WTC11 (cell line): ENCODE measurements around the gene SLC35F5. TPM values are rescaled to one million over a fixed set of nuclear protein-coding genes. Genes with fewer than 3 reads are reported as not detected.

Source experiments
- ATAC-seq: fragments of 200-7000 bp; cut with Tn5 transposase; 2 replicates; pipeline ENCODE4 v1.10.0; 2021; ENCODE audit warnings: mild to moderate bottlenecking, moderate library complexity
- CTCF ChIA-PET: fragments of 300-600 bp; sonication (Branson Sonifier 250); formaldehyde crosslinking; loops from one replicate; lab custom pipeline; 2021; ENCODE audit warnings: antibody characterized with exemption; lab: Charles Lee
- POLR2A ChIA-PET: fragments of 350-600 bp; sonication (Branson Sonifier 250); formaldehyde crosslinking; loops from one replicate; lab custom pipeline; 2021; ENCODE audit warnings: antibody characterized with exemption; lab: Charles Lee
- DNase-seq: peaks from one replicate; pipeline ENCODE4 v3.0.0; 2021; ENCODE audit warnings: low spot score
- H3K27ac Mint-ChIP-seq: 2 replicates; pipeline ENCODE4 v1.8.0; 2021; ENCODE audit warnings: mixed read lengths
- H3K27me3 Mint-ChIP-seq: 2 replicates; pipeline ENCODE4 v1.8.0; 2021; ENCODE audit warnings: low read depth, mild to moderate bottlenecking, moderate library complexity, mixed read lengths
- H3K36me3 Mint-ChIP-seq: 2 replicates; pipeline ENCODE4 v1.8.0; 2021; ENCODE audit warnings: mixed read lengths
- H3K4me1 Mint-ChIP-seq: 2 replicates; pipeline ENCODE4 v1.8.0; 2022; ENCODE audit warnings: mixed read lengths
- H3K4me3 Mint-ChIP-seq: 2 replicates; pipeline ENCODE4 v1.8.0; 2021; ENCODE audit warnings: mild to moderate bottlenecking, moderate library complexity, mixed read lengths
- H3K9me3 Mint-ChIP-seq: 2 replicates; pipeline ENCODE4 v1.8.0; 2021; ENCODE audit warnings: mixed read lengths
- ATF1 ChIP-seq: sonication (generic); formaldehyde crosslinking; IDR thresholded peaks from 2 replicates; pipeline ENCODE4 v1.8.1; 2023; ENCODE audit warnings: mild to moderate bottlenecking, moderate library complexity, missing genetic modification reagents
- CBFB ChIP-seq: sonication (generic); formaldehyde crosslinking; IDR thresholded peaks from 2 replicates; pipeline ENCODE4 v1.8.1; 2022; ENCODE audit warnings: mild to moderate bottlenecking, low read depth, missing genetic modification reagents
- CREM ChIP-seq: sonication (generic); formaldehyde crosslinking; IDR thresholded peaks from 2 replicates; pipeline ENCODE4 v1.8.1; 2022; ENCODE audit warnings: mild to moderate bottlenecking, missing genetic modification reagents, moderate library complexity
- HMGA2 ChIP-seq: fragments of 250-450 bp; sonication (Bioruptor Pico); IDR thresholded peaks from 2 replicates; pipeline ENCODE4 v1.4.0; 2021; ENCODE audit warnings: mild to moderate bottlenecking, moderate library complexity
- NR3C1 ChIP-seq: sonication (generic); formaldehyde crosslinking; conservative IDR thresholded peaks from 2 replicates; pipeline ENCODE4 v1.8.1; 2023; ENCODE audit warnings: low read depth, mild to moderate bottlenecking, missing genetic modification reagents
- SMAD3 ChIP-seq: sonication (generic); formaldehyde crosslinking; IDR thresholded peaks from 2 replicates; pipeline ENCODE4 v1.8.0; 2022; ENCODE audit warnings: missing genetic modification reagents, mild to moderate bottlenecking, borderline replicate concordance
- TEAD1 ChIP-seq: sonication (generic); formaldehyde crosslinking; IDR thresholded peaks from 2 replicates; pipeline ENCODE4 v1.8.0; 2022; ENCODE audit warnings: mild to moderate bottlenecking, missing genetic modification reagents
- TEAD4 ChIP-seq: sonication (generic); formaldehyde crosslinking; IDR thresholded peaks from 2 replicates; pipeline ENCODE4 v1.8.0; 2022; ENCODE audit warnings: mild to moderate bottlenecking, missing genetic modification reagents
- ZNF317 ChIP-seq: sonication (generic); formaldehyde crosslinking; IDR thresholded peaks from 2 replicates; pipeline ENCODE4 v1.8.1; 2023; ENCODE audit warnings: low read depth, mild to moderate bottlenecking, moderate library complexity, missing genetic modification reagents, borderline replicate concordance
- ZNF416 ChIP-seq: fragments of 250-450 bp; sonication (Bioruptor Pico); IDR thresholded peaks from 2 replicates; pipeline ENCODE4 v1.9.0; 2021; ENCODE audit warnings: mild to moderate bottlenecking, inconsistent platforms
- total RNA-seq: library from RNA; stranded (reverse); gene quantifications from 3 replicates; pipeline ENCODE4 v1.2.3, GENCODE V29; 2021
- TF ChIP-seq, protein P1 (sequence below): sonication (generic); formaldehyde crosslinking; IDR thresholded peaks from 2 replicates; pipeline ENCODE4 v1.8.0; 2023; ENCODE audit warnings: missing genetic modification reagents, mild to moderate bottlenecking, borderline replicate concordance
- TF ChIP-seq, protein P2 (sequence below): sonication (generic); formaldehyde crosslinking; IDR thresholded peaks from 2 replicates; pipeline ENCODE4 v1.8.1; 2022; ENCODE audit warnings: mild to moderate bottlenecking, moderate library complexity, missing genetic modification reagents
- TF ChIP-seq, protein P3 (sequence below): sonication (generic); formaldehyde crosslinking; IDR thresholded peaks from 2 replicates; pipeline ENCODE4 v1.8.1; 2023; ENCODE audit warnings: mild to moderate bottlenecking, moderate library complexity, missing genetic modification reagents
- TF ChIP-seq, protein P4 (sequence below): fragments of 250-450 bp; sonication (Bioruptor Pico); IDR thresholded peaks from 2 replicates; pipeline ENCODE4 v1.9.0; 2021; ENCODE audit warnings: moderate library complexity, mild to moderate bottlenecking, inconsistent platforms, borderline replicate concordance
- TF ChIP-seq, protein P5 (sequence below): sonication (generic); formaldehyde crosslinking; IDR thresholded peaks from 2 replicates; pipeline ENCODE4 v1.8.0; 2023; ENCODE audit warnings: mild to moderate bottlenecking, missing genetic modification reagents
- TF ChIP-seq, protein P6 (sequence below): fragments of 250-450 bp; sonication (Bioruptor Pico); IDR thresholded peaks from 2 replicates; pipeline ENCODE4 v2.1.2; 2022; ENCODE audit warnings: mild to moderate bottlenecking, moderate library complexity
- TF ChIP-seq, protein P7 (sequence below): sonication (generic); formaldehyde crosslinking; IDR thresholded peaks from 2 replicates; pipeline ENCODE4 v1.8.1; 2022; ENCODE audit warnings: low read depth, missing genetic modification reagents, borderline replicate concordance
- TF ChIP-seq, protein P8 (sequence below): sonication (generic); formaldehyde crosslinking; IDR thresholded peaks from 2 replicates; pipeline ENCODE4 v1.8.1; 2023; ENCODE audit warnings: mild to moderate bottlenecking, missing genetic modification reagents, moderate library complexity
- TF ChIP-seq, protein P9 (sequence below): sonication (generic); formaldehyde crosslinking; IDR thresholded peaks from 2 replicates; pipeline ENCODE4 v1.8.0; 2022; ENCODE audit warnings: mild to moderate bottlenecking, missing genetic modification reagents

Gene SLC35F5
- total RNA-seq, 1 experiment from 2014 or later = 20.3 TPM

DNA sequence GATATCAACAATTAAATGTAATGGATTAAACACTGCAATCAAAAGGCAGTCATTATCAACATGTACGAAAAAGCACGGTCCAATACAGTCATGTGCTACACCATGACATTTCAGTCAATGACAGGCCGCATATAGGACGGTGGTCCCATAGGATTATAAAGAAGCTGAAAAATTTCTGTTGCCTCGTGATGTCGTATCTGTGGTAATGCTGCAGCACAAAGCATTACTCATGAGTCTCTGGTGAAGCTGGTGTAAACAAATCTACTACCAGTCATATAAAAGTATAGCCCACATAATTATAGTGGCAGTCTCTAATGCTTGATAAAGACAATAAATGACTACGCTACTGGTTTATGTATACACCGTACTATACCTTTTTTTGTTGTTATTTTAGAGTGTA is 71.0 kb downstream of the SLC35F5 start (continued):
- TF ChIP-seq, protein P1, sequence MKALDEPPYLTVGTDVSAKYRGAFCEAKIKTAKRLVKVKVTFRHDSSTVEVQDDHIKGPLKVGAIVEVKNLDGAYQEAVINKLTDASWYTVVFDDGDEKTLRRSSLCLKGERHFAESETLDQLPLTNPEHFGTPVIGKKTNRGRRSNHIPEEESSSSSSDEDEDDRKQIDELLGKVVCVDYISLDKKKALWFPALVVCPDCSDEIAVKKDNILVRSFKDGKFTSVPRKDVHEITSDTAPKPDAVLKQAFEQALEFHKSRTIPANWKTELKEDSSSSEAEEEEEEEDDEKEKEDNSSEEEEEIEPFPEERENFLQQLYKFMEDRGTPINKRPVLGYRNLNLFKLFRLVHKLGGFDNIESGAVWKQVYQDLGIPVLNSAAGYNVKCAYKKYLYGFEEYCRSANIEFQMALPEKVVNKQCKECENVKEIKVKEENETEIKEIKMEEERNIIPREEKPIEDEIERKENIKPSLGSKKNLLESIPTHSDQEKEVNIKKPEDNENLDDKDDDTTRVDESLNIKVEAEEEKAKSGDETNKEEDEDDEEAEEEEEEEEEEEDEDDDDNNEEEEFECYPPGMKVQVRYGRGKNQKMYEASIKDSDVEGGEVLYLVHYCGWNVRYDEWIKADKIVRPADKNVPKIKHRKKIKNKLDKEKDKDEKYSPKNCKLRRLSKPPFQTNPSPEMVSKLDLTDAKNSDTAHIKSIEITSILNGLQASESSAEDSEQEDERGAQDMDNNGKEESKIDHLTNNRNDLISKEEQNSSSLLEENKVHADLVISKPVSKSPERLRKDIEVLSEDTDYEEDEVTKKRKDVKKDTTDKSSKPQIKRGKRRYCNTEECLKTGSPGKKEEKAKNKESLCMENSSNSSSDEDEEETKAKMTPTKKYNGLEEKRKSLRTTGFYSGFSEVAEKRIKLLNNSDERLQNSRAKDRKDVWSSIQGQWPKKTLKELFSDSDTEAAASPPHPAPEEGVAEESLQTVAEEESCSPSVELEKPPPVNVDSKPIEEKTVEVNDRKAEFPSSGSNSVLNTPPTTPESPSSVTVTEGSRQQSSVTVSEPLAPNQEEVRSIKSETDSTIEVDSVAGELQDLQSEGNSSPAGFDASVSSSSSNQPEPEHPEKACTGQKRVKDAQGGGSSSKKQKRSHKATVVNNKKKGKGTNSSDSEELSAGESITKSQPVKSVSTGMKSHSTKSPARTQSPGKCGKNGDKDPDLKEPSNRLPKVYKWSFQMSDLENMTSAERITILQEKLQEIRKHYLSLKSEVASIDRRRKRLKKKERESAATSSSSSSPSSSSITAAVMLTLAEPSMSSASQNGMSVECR (CRISPR knock-in tag) = no peak
- TF ChIP-seq, protein P2, sequence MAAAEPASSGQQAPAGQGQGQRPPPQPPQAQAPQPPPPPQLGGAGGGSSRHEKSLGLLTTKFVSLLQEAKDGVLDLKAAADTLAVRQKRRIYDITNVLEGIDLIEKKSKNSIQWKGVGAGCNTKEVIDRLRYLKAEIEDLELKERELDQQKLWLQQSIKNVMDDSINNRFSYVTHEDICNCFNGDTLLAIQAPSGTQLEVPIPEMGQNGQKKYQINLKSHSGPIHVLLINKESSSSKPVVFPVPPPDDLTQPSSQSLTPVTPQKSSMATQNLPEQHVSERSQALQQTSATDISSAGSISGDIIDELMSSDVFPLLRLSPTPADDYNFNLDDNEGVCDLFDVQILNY = no peak
- no peak for TF ChIP-seq TEAD1 (CRISPR knock-in tag)
- TF ChIP-seq, protein P3, sequence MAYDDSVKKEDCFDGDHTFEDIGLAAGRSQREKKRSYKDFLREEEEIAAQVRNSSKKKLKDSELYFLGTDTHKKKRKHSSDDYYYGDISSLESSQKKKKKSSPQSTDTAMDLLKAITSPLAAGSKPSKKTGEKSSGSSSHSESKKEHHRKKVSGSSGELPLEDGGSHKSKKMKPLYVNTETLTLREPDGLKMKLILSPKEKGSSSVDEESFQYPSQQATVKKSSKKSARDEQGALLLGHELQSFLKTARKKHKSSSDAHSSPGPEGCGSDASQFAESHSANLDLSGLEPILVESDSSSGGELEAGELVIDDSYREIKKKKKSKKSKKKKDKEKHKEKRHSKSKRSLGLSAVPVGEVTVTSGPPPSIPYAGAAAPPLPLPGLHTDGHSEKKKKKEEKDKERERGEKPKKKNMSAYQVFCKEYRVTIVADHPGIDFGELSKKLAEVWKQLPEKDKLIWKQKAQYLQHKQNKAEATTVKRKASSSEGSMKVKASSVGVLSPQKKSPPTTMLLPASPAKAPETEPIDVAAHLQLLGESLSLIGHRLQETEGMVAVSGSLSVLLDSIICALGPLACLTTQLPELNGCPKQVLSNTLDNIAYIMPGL (CRISPR knock-in tag) = no peak
- no peak for TF ChIP-seq CREM (CRISPR knock-in tag)
- TF ChIP-seq, protein P4, sequence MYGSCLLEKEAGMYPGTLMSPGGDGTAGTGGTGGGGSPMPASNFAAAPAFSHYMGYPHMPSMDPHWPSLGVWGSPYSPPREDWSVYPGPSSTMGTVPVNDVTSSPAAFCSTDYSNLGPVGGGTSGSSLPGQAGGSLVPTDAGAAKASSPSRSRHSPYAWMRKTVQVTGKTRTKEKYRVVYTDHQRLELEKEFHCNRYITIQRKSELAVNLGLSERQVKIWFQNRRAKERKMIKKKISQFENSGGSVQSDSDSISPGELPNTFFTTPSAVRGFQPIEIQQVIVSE (CRISPR knock-in tag) = no peak
- TF ChIP-seq, protein P5, sequence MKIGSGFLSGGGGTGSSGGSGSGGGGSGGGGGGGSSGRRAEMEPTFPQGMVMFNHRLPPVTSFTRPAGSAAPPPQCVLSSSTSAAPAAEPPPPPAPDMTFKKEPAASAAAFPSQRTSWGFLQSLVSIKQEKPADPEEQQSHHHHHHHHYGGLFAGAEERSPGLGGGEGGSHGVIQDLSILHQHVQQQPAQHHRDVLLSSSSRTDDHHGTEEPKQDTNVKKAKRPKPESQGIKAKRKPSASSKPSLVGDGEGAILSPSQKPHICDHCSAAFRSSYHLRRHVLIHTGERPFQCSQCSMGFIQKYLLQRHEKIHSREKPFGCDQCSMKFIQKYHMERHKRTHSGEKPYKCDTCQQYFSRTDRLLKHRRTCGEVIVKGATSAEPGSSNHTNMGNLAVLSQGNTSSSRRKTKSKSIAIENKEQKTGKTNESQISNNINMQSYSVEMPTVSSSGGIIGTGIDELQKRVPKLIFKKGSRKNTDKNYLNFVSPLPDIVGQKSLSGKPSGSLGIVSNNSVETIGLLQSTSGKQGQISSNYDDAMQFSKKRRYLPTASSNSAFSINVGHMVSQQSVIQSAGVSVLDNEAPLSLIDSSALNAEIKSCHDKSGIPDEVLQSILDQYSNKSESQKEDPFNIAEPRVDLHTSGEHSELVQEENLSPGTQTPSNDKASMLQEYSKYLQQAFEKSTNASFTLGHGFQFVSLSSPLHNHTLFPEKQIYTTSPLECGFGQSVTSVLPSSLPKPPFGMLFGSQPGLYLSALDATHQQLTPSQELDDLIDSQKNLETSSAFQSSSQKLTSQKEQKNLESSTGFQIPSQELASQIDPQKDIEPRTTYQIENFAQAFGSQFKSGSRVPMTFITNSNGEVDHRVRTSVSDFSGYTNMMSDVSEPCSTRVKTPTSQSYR = no peak
- TF ChIP-seq, all 79 proteins: peak for 0

DNA sequence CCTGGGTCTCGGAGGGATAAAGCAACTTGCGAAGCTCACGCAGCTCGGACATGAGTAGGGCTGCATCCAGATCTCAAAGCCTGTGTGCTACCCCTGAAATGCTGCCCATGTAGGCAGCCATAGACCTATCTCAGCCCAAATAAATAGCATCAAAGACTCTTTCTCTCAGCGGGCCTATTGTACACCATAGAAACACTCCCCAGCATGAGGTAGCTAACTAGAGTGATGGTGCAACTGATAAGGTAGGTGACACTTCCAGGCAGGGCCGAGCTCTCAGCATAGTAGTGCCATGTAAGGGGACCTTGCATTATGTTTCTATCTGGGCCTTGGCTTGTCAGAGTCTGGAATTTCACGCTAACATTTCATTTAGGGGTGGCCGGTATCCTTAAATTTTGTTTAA is 77.0 kb downstream of the SLC35F5 start:
- peaks cover 3% of the 10 kb centered on the region for H3K4me1 Mint-ChIP-seq
- ChIA-PET POLR2A (no interaction called here), CTCF (no interaction called here)
- H3K4me3 Mint-ChIP-seq = no peak overlapping the region
- no peak overlapping the region for H3K27ac Mint-ChIP-seq
- TF ChIP-seq, protein P6, sequence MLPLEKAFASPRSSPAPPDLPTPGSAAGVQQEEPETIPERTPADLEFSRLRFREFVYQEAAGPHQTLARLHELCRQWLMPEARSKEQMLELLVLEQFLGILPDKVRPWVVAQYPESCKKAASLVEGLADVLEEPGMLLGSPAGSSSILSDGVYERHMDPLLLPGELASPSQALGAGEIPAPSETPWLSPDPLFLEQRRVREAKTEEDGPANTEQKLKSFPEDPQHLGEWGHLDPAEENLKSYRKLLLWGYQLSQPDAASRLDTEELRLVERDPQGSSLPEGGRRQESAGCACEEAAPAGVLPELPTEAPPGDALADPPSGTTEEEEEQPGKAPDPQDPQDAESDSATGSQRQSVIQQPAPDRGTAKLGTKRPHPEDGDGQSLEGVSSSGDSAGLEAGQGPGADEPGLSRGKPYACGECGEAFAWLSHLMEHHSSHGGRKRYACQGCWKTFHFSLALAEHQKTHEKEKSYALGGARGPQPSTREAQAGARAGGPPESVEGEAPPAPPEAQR = no peak
- TF ChIP-seq HMGA2 (CRISPR knock-in tag) (no peak), ATF1 (CRISPR knock-in tag) (no peak), NR3C1 (CRISPR knock-in tag) (no peak), TEAD4 (CRISPR knock-in tag) (no peak), SMAD3 (CRISPR knock-in tag) (no peak), CBFB (no peak), ZNF317 (no peak), ZNF416 (CRISPR knock-in tag) (no peak)
- TF ChIP-seq, protein P7, sequence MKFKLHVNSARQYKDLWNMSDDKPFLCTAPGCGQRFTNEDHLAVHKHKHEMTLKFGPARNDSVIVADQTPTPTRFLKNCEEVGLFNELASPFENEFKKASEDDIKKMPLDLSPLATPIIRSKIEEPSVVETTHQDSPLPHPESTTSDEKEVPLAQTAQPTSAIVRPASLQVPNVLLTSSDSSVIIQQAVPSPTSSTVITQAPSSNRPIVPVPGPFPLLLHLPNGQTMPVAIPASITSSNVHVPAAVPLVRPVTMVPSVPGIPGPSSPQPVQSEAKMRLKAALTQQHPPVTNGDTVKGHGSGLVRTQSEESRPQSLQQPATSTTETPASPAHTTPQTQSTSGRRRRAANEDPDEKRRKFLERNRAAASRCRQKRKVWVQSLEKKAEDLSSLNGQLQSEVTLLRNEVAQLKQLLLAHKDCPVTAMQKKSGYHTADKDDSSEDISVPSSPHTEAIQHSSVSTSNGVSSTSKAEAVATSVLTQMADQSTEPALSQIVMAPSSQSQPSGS (CRISPR knock-in tag) = no peak
- TF ChIP-seq, protein P8, sequence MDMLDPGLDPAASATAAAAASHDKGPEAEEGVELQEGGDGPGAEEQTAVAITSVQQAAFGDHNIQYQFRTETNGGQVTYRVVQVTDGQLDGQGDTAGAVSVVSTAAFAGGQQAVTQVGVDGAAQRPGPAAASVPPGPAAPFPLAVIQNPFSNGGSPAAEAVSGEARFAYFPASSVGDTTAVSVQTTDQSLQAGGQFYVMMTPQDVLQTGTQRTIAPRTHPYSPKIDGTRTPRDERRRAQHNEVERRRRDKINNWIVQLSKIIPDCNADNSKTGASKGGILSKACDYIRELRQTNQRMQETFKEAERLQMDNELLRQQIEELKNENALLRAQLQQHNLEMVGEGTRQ = no peak
- TF ChIP-seq, protein P9, sequence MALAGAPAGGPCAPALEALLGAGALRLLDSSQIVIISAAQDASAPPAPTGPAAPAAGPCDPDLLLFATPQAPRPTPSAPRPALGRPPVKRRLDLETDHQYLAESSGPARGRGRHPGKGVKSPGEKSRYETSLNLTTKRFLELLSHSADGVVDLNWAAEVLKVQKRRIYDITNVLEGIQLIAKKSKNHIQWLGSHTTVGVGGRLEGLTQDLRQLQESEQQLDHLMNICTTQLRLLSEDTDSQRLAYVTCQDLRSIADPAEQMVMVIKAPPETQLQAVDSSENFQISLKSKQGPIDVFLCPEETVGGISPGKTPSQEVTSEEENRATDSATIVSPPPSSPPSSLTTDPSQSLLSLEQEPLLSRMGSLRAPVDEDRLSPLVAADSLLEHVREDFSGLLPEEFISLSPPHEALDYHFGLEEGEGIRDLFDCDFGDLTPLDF = no peak
- ATAC-seq (no peak), DNase-seq (no peak)
- H3K27me3 Mint-ChIP-seq = peaks cover 93% of the 10 kb centered on the region
- 0 out of 2 replicates have a peak, but pooled peaks cover 5% of the 10 kb centered on the region for H3K9me3 Mint-ChIP-seq
- no peaks in the 10 kb centered on the region for H3K36me3 Mint-ChIP-seq
